Neural cell (in vitro differentiated cells): ENCODE data around the gene ATP1A4. TPM values are rescaled to one million over a fixed set of nuclear protein-coding genes. Genes with fewer than 3 reads are reported as not detected.

ENCODE experiments used
- H2AFZ ChIP-seq: fragments of 200-600, 300-800 bp; sonication (generic), shearing (Covaris generic); 2 replicates; pipeline ENCODE4 v1.6.0; 2014; ENCODE audit warnings: low read depth, mild to moderate bottlenecking, antibody characterized with exemption, low read length, moderate library complexity
- H3F3A ChIP-seq: fragments of 200-600 bp; shearing (Covaris generic); 2 replicates; pipeline ENCODE4 v1.6.1; 2016; ENCODE audit warnings: mild to moderate bottlenecking, moderate library complexity, mixed read lengths, antibody characterized with exemption, low read length; ENCODE audit not compliant: insufficient read depth, poor library complexity, severe bottlenecking
- H3K27ac ChIP-seq: fragments of 200-600, 300-800 bp; sonication (generic), shearing (Covaris generic); 2 replicates; pipeline ENCODE4 v1.5.1; 2014; ENCODE audit warnings: mild to moderate bottlenecking, low read length, moderate library complexity
- H3K27me3 ChIP-seq: fragments of 300-800, 200-600 bp; sonication (generic), shearing (Covaris generic); 2 replicates; pipeline ENCODE4 v1.6.0; 2014; ENCODE audit warnings: mild to moderate bottlenecking, low read depth, low read length, moderate library complexity; ENCODE audit not compliant: insufficient read depth
- H3K36me3 ChIP-seq: fragments of 300-800, 200-600 bp; sonication (generic), shearing (Covaris generic); 2 replicates; pipeline ENCODE4 v1.5.1; 2014; ENCODE audit warnings: mild to moderate bottlenecking, antibody characterized with exemption, low read length, moderate library complexity; ENCODE audit not compliant: insufficient read depth
- H3K4me2 ChIP-seq: fragments of 300-800, 200-600 bp; sonication (generic), shearing (Covaris generic); 2 replicates; pipeline ENCODE4 v1.6.0; 2014; ENCODE audit warnings: mild to moderate bottlenecking, low read length
- H3K4me3 ChIP-seq: fragments of 300-800, 200-600 bp; sonication (generic), shearing (Covaris generic); 2 replicates; pipeline ENCODE4 v1.5.1; 2014; ENCODE audit warnings: mild to moderate bottlenecking, low read length, moderate library complexity
- H3K79me2 ChIP-seq: fragments of 200-600 bp; shearing (Covaris generic); replicated peaks from 2 replicates; pipeline ENCODE4 v1.6.0; 2014; ENCODE audit warnings: mild to moderate bottlenecking, low read length, moderate library complexity; ENCODE audit not compliant: insufficient read depth
- H3K9ac ChIP-seq: fragments of 300-800, 200-600 bp; sonication (generic), shearing (Covaris generic); 2 replicates; pipeline ENCODE4 v1.6.1; 2016; ENCODE audit warnings: mild to moderate bottlenecking, low read length, mixed read lengths
- H3K9me2 ChIP-seq: fragments of 200-600 bp; shearing (Covaris generic); 2 replicates; pipeline ENCODE4 v1.6.1; 2016; ENCODE audit warnings: mild to moderate bottlenecking, low read length, mixed read lengths; ENCODE audit not compliant: insufficient read depth
- H3K9me3 ChIP-seq: fragments of 200-600, 300-800 bp; sonication (generic), shearing (Covaris generic); 2 replicates; pipeline ENCODE4 v1.6.1; 2016; ENCODE audit warnings: mild to moderate bottlenecking, mixed run types, low read length, moderate library complexity, mixed read lengths
- H4K20me1 ChIP-seq: fragments of 200-600 bp; shearing (Covaris generic); 2 replicates; pipeline ENCODE4 v1.6.1; 2016; ENCODE audit warnings: mild to moderate bottlenecking, mixed run types; ENCODE audit not compliant: insufficient read depth
- EP300 ChIP-seq: fragments of 450-650 bp; conservative IDR thresholded peaks from 2 replicates; pipeline ENCODE4 v1.6.1; 2014; ENCODE audit warnings: antibody characterized with exemption, mild to moderate bottlenecking, moderate library complexity; ENCODE audit not compliant: poor library complexity, severe bottlenecking
- EZH2 ChIP-seq: fragments of 200-600, 300-800 bp; shearing (Covaris generic), sonication (generic); IDR thresholded peaks from 2 replicates; pipeline ENCODE4 v1.6.1; 2014; ENCODE audit warnings: antibody characterized with exemption, low read length, borderline replicate concordance, mild to moderate bottlenecking; ENCODE audit not compliant: insufficient read depth, poor library complexity, severe bottlenecking
- MXI1 ChIP-seq: fragments of 450-650 bp; conservative IDR thresholded peaks from 2 replicates; pipeline ENCODE4 v1.6.1; 2014; ENCODE audit warnings: antibody characterized with exemption, mild to moderate bottlenecking; ENCODE audit not compliant: poor library complexity, severe bottlenecking
- POLR2AphosphoS5 ChIP-seq: IDR thresholded peaks from 2 replicates; pipeline ENCODE4 v1.6.1; 2012
- RAD21 ChIP-seq: fragments of 450-650 bp; conservative IDR thresholded peaks from 2 replicates; pipeline ENCODE4 v1.6.1; 2014; ENCODE audit warnings: antibody characterized with exemption, mild to moderate bottlenecking, moderate library complexity
- SMC3 ChIP-seq: fragments of 450-650 bp; conservative IDR thresholded peaks from 2 replicates; pipeline ENCODE4 v1.6.1; 2014; ENCODE audit warnings: antibody characterized with exemption, mild to moderate bottlenecking, moderate library complexity; ENCODE audit not compliant: poor library complexity
- TAF1 ChIP-seq: IDR thresholded peaks from 2 replicates; pipeline ENCODE4 v1.6.1; 2012; ENCODE audit warnings: low read depth
- polyA plus RNA-seq: library from polyadenylated mRNA; depleted of rRNA; stranded (reverse); fragments of >200 nt; gene quantifications from 2 replicates; pipeline ENCODE4 v1.2.3, GENCODE V29; 2014
- TF ChIP-seq, protein P1 (sequence below): fragments of 450-650 bp; IDR thresholded peaks from 2 replicates; pipeline ENCODE4 v1.5.1; 2014; ENCODE audit warnings: antibody characterized with exemption, mild to moderate bottlenecking, moderate library complexity; ENCODE audit not compliant: poor library complexity, severe bottlenecking
- TF ChIP-seq, protein P2 (sequence below): IDR thresholded peaks from 2 replicates; pipeline ENCODE4 v1.6.1; 2012; ENCODE audit warnings: borderline replicate concordance

Gene ATP1A4
- polyA plus RNA-seq, 1 donor from 2014 or later = not detected

DNA sequence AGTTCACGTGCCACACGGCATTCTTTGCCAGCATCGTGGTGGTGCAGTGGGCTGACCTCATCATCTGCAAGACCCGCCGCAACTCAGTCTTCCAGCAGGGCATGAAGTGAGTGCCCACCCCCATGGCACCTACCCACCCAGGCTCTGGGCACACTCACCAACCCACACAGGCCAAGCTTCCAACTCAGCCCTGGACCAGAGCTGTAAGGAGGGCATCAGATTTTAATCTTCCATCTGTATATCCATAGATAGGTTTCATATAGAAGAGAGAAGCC, 14.5 kb upstream of the ATP1A4 start:
- Histone ChIP-seq H2AFZ (no peak overlapping the region), H3K9me2 (no peaks in the 10 kb centered on the region), H3K27ac (no peak overlapping the region), H4K20me1 (no peaks in the 10 kb centered on the region), H3K9ac (no peak overlapping the region), H3F3A (no peaks in the 10 kb centered on the region), H3K79me2 (no peaks in the 10 kb centered on the region), H3K27me3 (no peaks in the 10 kb centered on the region), H3K36me3 (no peaks in the 10 kb centered on the region), H3K9me3 (no peaks in the 10 kb centered on the region), H3K4me2 (no peak overlapping the region), H3K4me3 (no peak overlapping the region)
- TF ChIP-seq RAD21 (no peak), POLR2AphosphoS5 (no peak), TAF1 (no peak), SMC3 (no peak), EP300 (no peak), MXI1 (no peak), EZH2 (no peak)
- TF ChIP-seq, protein P1, sequence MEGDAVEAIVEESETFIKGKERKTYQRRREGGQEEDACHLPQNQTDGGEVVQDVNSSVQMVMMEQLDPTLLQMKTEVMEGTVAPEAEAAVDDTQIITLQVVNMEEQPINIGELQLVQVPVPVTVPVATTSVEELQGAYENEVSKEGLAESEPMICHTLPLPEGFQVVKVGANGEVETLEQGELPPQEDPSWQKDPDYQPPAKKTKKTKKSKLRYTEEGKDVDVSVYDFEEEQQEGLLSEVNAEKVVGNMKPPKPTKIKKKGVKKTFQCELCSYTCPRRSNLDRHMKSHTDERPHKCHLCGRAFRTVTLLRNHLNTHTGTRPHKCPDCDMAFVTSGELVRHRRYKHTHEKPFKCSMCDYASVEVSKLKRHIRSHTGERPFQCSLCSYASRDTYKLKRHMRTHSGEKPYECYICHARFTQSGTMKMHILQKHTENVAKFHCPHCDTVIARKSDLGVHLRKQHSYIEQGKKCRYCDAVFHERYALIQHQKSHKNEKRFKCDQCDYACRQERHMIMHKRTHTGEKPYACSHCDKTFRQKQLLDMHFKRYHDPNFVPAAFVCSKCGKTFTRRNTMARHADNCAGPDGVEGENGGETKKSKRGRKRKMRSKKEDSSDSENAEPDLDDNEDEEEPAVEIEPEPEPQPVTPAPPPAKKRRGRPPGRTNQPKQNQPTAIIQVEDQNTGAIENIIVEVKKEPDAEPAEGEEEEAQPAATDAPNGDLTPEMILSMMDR = no peak
- TF ChIP-seq, protein P2, sequence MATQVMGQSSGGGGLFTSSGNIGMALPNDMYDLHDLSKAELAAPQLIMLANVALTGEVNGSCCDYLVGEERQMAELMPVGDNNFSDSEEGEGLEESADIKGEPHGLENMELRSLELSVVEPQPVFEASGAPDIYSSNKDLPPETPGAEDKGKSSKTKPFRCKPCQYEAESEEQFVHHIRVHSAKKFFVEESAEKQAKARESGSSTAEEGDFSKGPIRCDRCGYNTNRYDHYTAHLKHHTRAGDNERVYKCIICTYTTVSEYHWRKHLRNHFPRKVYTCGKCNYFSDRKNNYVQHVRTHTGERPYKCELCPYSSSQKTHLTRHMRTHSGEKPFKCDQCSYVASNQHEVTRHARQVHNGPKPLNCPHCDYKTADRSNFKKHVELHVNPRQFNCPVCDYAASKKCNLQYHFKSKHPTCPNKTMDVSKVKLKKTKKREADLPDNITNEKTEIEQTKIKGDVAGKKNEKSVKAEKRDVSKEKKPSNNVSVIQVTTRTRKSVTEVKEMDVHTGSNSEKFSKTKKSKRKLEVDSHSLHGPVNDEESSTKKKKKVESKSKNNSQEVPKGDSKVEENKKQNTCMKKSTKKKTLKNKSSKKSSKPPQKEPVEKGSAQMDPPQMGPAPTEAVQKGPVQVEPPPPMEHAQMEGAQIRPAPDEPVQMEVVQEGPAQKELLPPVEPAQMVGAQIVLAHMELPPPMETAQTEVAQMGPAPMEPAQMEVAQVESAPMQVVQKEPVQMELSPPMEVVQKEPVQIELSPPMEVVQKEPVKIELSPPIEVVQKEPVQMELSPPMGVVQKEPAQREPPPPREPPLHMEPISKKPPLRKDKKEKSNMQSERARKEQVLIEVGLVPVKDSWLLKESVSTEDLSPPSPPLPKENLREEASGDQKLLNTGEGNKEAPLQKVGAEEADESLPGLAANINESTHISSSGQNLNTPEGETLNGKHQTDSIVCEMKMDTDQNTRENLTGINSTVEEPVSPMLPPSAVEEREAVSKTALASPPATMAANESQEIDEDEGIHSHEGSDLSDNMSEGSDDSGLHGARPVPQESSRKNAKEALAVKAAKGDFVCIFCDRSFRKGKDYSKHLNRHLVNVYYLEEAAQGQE = no peak

DNA sequence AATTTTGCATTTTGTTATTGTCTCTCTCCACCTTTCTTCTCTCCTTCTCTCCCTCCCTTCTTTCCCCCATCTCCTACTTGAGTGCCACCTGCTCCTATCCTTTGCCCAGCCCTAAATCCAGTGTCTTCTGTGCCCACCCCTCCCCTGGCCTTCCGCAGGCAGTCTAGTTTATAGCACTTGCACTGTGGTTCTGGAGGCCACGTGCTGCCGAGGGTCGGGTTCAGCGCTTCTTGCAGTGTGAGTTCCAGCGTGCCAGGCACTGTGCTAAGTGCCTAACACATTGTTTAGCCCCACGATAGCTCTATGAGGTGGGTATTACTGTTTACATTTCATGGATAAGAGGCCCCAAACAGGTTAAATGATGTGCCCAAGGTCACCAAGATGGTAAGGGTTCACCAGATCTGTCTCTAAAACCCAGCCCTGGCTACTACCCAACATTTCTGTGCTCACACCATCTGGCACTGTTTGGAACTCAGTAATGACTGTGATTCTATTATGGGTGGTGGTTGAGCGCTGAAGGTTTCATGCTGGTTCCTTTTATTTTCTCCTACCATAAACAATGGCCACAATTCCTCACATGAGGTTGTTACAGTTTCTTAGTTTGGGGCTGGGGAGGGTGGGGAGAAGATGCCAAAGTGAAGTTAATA, 14.1 kb upstream of the ATP1A4 start:
- no peak overlapping the region for H2AFZ ChIP-seq
- H3K79me2 ChIP-seq = no peaks in the 10 kb centered on the region
- no peak overlapping the region for H3K4me3 ChIP-seq
- H3K9me2 ChIP-seq = no peaks in the 10 kb centered on the region
- no peaks in the 10 kb centered on the region for H3F3A ChIP-seq
- H3K4me2 ChIP-seq = no peak overlapping the region
- no peaks in the 10 kb centered on the region for H3K9me3 ChIP-seq
- no peaks in the 10 kb centered on the region for H4K20me1 ChIP-seq
- no peaks in the 10 kb centered on the region for H3K36me3 ChIP-seq
- no peak overlapping the region for H3K9ac ChIP-seq
- no peaks in the 10 kb centered on the region for H3K27me3 ChIP-seq
- no peak overlapping the region for H3K27ac ChIP-seq
- TF ChIP-seq TAF1 = no peak
- TF ChIP-seq SMC3 = no peak
- TF ChIP-seq, protein P1 = no peak
- no peak for TF ChIP-seq EZH2
- TF ChIP-seq MXI1 = no peak
- TF ChIP-seq, protein P2 = no peak
- no peak for TF ChIP-seq EP300
- no peak for TF ChIP-seq RAD21
- TF ChIP-seq POLR2AphosphoS5 = no peak
